GM19397 (cell line): Measurements from ENCODE around the gene RAB11A.

Experiments
- ATAC-seq: cut with Tn5 transposase; IDR thresholded peaks from one replicate; pipeline ENCODE4 v1.9.1; 2021; ENCODE audit warnings: mild to moderate bottlenecking, moderate library complexity; ENCODE audit not compliant: unreplicated experiment

RAB11A gene

DNA sequence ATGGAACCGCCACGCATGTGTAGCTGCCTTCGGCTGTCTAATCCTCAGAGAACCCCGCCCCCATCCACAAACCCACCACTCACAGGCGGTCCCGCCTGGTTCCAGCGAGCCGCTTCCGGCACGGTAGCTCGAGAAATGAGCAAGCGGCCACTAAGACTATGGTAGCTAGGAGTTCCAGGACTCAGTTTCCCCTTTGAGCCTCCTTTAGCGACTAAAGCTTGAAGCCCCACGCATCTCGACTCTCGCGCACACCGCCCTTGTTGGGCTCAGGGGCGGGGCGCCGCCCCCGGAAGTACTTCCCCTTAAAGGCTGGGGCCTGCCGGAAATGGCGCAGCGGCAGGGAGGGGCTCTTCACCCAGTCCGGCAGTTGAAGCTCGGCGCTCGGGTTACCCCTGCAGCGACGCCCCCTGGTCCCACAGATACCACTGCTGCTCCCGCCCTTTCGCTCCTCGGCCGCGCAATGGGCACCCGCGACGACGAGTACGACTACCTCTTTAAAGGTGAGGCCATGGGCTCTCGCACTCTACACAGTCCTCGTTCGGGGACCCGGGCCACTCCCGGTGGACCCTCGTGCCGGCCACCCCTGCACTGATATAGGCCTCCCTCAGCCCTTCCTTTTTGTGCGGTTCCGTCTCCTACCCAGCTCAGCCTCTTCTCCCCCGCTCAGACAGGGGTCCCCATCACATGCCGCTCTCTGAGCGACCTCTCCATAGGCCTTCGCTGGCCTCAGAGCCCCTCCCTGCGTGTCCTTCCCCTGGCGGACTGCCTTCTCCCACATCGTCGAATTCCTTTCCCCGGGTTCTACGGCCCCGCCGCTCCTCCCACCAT, at the start of gene RAB11A:
RAB11A (plus strand) TSS at position 366 of the 828 bp plus-strand sequence; CDS start at position 461, 95 bp downstream.
- peak; percentile 88 for ATAC-seq

DNA sequence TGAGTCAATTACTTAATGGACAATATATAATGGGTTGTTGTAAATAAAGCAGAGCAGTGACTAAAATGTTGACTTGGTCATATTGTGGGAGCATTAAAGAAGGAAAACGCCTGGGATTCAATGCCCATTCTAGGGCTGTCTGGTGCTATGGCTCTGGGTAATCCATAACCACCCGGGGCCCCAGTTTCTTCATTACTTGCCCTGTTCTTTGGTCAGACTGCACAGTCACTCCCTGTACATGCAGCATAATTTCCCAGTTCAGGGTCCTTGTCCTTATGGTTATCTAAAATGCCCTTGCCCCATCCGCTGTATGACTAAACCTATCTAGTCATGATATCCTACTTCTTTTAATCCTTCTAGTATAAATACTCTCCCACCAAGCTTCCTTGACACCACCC, 49.7 kb upstream of the RAB11A start:
- no peak for ATAC-seq

DNA sequence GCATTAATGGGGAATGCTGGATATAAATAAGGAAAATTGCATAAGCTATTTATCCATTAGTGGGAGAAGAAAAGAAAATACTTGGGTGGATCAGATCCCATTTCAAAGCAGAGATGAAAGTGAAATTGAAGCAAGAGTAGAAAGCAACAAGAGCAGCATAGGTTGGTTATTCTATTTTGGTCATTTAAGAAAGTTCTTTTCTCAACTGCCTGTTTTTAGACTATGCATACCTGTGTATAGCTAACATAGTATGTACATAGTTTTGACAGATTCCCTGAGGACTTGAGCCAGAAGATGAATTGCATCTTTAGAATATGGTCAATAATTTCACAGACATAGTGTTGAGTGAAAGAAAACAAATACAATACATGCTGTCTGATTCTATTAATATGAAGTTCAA, 48.2 kb upstream of the RAB11A start:
- ATAC-seq = no peak

DNA sequence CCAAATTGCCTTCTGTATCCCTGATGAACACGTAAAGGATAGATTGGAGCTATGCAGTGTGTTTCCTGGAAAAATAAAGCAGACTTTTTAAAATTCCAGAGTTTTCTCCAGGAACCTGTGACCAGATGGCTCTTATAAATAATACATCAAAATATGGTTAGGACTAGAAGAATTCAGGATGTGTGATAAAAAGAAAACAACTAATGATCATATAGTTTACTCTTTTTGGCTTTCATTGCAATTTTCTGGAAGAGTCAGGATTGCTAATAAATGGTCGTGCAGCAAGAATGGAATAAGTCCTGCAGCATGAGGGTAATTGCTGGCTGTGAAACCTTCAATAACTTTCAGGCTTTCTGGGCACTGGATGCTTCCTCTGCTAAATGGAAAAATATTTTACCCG, 47.0 kb upstream of the RAB11A start:
- no peak for ATAC-seq

DNA sequence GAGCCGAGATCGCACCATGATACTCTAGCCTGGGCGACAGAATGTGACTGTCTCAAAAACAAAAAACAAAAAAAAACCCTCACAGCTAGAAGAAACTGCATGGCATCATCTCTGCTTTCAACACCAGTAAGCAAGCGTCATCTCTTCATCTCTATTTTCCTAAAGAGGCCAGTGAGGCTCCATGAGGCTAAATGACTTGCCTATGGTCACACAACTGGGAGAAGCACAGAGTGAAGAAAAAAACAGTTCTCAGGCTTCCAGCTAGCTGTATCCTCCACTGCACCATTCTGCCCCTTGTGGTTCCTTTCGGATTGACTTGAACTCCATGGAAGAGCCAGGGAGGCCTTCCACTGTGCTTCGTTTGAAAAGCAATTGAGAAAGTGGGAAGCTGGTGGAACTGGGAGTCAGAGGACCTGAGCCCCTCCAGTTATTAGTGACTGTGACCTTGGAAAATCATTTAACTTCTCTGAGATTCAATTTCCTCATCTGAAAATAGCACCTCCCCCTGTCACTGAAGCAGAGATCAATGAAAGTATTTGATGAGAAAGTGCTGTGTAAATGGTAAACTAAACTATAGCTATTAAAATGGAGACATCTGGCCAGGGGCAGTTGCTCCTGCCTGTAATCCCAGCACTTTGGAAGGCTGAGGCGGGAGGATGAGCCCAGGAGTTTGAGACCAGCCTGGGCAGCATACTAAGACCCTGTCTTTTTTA, 45.1 kb upstream of the RAB11A start:
- ATAC-seq = no peak

DNA sequence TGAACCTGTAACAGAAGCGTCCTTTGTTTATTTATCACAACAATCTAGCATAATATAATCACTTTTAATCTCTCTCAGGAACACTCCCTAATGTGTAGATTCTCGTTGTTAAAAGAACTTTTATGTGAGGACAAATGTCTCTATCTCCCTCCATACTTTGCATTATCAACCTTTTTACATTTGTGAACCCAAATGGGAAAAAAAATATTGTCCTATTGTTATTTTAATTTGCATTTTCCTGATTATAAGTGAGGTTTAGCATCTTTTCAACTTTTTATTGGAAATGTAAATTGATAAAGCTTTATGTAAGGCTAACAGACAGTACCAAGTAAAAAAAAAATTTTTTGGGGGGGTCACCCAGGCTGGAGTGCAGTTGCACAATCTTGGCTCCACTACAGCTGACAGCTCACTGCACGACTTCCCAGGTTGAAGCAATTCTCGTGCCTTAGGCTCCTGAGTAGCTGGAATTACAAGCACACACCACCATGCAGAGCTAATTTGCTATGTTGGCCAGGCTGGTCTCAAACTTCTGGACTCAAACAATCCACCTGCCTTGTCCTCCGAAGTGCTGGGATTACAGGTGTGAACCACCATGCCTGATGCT, 44.2 kb upstream of the RAB11A start:
- ATAC-seq = no peak

DNA sequence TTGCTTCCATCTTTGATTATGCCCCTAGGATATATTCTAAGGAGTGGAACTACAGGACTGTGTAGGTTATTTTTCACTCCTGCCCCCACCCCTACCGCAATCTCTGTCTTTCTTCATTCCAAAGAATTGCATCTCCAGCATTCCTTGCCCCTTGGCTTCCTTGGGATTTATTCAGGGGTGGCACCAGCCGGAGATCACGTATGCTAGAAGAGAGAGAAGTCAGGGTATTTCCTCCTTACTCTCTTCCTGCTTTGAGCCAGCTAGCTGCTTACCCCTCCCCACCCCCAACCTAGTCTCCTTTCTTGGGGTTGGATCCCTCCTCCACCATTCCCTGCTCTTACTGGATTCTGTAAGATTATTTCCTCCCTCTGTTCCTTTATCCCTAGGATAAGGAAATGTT, 42.2 kb upstream of the RAB11A start:
- no peak for ATAC-seq

DNA sequence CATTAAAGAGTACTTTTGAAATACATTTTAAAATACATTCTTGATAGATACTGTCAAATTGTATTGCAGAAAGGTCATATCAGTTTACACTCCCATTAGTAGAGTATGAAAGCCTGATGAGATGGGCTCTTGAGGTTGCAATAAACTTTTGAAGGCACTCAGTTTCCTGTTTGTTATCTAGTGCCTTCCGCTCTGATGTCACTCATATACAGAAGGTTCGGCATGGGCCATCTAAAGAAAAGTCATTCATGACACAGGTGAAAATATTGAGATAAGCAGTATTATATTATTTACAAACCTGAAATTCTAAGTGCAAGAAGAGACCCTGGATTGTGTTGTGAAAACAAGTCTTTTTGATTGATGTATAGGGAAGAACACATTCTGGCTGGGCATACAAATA, 40.7 kb upstream of the RAB11A start:
- no peak for ATAC-seq

DNA sequence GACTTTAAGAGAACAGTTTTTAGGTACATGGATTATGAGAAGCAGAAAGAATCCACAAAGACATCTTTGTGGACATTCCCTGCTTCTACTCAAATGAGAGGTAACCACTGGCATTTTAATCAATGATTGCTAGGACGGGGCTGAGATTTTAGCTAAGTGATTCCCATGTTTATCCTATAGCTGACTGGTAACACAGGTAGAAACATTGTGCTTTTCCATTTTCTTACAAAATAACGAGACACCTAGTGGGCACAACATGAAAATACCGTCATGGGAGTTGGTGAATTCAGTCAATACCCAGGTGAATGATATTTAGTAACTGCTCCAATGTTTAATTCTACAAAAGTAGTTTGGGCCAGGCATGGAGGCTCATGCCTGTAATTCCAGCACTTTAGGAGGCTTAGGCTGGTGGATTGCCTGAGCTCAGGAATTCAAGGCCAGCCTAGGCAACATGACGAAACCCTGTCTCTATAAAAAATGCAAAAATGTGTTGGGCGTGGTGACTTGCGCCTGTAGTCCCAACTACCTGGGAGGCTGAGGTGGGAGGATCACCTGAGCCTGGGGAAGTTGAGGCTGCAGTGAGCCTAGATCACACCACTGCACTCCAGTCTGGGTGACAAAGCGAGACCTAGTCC, 40.0 kb upstream of the RAB11A start:
- ATAC-seq = no peak

DNA sequence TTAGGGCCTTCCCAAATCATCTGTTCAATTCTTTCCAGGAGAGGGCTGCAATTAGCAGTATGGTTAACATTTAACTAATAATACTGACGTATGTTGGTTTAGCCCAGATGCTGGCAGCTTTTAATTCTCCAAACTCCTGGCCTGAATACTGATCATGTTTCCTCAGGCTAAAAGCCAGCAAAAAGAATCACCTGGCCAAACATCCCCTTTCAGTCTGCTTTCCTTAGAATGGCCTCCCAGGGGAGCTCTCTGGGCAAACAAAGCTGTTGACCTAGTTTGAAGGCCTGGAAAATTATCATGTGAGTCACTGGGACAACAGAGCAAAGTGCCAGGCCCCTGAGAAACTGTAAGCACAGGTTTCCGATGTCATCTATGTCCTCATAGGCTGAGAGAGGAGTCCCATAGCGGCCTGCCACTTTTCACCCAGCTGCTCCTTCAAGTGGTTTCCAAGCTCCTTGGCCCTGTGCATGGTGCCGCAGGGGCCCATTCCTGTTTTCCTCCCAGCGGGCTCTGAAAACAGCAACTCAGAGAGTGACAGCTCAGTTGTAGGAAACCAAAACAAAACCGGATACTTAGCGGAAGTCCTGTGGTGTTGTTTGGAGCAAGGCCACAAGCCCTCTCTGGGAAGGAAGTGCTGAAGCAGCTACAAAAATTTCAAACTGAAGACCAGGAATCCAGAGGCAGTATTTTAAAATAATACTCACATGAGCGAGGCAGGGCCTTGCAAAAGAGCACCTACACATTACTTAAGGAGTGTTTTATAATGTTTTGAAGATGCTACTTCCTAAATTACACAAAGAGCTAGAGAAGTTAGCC, 36.5 kb upstream of the RAB11A start:
- ATAC-seq = no peak

DNA sequence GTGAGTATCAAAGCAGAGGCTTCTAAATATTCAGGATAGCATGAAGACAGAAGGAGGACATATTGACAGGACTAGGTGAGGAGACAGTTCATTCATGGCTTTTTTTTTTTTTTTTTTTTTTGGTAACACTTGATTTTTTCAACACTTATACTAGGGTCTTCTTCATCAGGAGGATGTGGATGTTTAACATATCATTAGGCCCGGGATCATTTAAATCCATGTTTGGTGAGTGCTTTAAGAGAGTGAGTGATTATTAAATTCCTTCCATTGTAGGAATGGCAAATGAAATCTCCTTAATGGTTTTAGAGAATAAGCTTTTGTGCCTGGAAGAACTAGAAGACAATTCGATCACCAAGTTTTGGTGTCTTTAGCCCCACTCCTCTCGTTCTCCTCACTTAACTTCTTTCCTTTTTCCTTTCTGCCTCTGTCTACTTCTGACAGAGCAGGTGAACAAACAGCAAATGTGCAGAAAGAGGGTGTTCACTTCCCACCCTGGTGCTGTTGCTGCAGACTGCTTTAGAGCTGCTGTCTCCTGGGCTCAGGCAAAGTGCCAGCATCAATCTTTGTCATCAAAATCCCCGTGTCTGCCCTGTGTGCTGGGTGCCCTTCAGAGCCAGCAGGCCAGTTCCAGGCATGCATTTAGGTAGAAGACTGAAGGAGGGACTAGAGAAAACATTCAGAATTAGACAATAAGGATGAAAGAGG, 35.6 kb upstream of the RAB11A start:
- no peak for ATAC-seq

DNA sequence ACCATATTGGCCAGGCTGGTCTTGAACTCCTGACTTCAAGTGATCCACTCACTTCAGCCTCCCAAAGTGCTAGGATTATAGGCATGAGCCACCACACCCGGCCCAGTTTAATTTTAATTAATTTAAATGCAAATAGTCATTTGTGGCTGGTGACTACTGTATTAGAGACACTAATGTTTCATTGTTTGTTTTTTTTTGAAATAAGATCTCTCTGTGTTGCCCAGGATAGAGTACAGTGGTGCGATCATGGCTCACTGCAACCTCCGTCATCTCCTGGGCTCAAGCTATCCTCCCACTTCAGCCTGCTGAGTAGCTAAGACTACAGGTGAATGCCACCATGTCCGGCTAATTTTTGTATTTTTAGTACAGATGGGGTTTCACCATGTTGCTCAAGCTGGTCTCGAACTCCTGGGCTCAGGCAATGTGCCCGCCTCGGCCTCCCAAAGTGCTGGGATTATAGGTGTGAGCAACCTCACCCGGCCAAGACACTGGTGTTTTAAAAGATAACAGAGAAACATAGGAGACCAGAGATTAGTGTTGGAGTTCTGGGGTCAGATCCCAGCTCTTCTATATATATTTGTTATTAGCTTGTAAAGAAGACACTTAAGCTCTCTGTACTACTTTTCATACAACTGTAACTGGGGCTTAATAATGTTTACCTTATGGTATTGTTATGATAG, 34.5 kb upstream of the RAB11A start:
- ATAC-seq = no peak

DNA sequence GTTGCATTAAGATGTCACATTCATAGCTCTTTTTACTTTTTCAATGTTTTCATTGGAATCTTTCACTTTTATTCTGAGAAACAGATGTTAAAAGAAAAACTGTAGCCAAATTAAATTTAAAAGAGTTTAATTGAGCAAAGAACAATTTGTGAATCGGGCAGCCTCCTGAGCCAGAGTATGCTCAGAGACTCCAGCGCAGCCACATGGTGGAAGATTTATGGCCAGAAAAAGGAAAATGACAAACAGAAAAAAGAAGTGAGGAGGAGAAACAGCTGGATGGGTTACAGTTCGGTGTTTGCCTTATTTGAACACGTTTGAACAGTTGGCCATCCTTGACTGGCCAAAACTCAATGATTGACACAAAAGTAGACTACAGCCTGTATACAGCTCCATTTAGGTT, 33.8 kb upstream of the RAB11A start:
- ATAC-seq = no peak

DNA sequence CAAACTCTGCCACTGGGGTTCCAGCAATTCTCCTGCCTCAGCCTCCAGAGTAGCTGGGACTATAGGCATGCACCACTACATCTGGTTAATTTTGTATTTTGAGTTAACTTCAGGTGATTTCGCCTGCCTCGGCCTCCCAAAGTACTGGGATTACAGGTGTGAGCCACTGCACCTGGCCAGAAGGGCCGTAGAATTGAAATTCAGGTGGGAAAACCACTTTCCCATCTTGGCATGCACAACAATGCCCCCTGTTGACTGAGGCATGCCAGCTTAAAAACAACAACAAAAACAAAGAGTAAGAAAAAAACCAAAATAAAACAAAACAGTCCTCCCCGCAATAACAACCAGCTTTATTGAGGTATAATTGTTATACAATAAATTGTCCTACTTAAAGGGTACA, 32.6 kb upstream of the RAB11A start:
- ATAC-seq = no peak

DNA sequence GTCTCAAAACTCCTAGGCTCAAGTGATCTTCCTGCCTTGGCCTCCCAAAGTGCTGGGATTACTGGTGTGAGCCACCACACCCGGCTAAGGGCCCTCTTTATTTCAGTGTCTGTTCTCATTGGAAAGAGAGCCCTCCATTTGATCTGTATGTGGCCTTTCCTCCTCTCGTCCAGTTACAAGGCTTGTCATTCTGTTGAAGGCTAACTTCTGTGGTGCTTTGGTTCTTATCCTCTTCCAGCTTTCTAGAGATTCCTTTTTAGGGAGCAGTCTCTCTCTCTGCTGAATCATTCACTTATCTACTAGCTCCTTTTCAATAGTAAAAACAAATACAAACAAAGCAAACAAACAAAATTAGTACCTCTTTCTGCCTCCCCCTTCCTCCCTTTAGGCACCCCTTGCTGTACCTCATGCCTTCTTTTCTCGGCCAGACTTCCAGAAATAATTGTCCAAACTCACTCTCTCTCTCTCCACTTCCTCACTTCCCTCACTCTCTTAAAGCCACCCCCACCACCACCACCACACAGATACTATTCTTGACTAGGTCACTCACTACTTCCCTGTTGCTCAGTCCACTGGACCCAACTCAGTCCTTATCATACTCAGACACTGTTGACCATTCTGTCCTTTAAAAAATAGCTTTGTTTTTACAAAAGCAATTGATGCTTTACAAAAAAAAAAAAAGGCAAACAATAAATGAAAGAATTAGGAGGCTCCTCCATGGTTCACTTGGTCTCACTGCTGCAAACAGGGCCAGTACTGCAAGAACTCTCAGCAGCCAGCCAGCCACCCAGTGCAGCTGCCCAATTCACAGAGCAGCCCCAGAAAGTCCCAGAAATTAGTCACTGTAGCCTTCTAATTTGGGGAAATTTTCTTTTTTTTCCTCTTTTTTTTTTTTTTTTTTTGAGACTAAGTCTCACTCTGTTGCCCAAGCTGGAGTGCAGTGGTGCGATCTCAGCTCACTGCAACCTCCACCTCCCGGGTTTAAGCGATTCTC, 31.7 kb upstream of the RAB11A start:
- no peak for ATAC-seq

DNA sequence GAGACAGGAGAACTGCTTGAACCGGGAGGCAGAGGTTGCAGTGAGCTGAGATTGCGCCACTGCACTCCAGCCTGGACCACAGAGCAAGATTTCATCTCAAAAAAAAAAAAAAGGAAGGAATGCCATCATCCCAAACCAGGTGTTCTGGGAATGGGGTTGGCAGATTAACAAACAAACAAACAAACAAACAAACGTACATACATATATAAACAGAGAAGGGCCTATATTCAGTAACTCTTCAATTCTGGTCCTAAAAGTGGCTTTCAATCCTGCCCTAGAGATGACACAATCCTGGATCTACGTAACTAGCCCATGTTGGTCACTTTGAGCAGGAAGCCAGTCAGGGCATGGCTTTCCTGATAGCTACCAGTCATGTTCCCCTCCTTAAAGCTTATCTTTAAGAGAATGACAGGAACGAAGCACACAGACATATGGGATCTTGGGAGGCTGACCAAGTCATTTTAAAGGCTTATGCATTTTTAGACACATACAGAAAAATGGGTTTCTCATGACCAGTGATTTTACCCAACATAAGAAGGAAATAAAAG, 29.9 kb upstream of the RAB11A start:
- ATAC-seq = no peak

DNA sequence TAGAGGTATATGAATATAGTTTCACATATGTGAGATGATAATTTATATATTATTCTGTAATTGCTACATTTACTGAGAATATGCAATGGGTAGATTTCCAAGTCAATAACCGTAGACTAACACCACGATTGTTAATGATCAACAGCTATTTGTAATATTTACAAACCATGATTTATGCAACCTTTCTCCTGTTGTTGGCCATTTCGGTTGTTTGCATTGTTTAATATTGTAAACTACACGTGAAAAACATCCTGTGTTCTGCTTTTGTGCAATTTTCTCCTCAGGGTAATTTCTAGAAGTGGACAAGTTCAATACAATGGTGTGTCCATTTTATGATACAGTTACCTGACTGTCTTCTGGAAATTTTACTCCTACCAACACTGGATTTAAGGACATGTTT, 29.3 kb upstream of the RAB11A start:
- ATAC-seq = no peak
